GM23338 (cell line): ENCODE results near the gene RPLP1. TPM values are rescaled to one million over a fixed set of nuclear protein-coding genes. Genes with fewer than 3 reads are reported as not detected.

Source experiments
- ATAC-seq: fragments of 200-7000 bp; cut with Tn5 transposase; 3 replicates; pipeline ENCODE4 v1.9.1; 2020
- DNase-seq: peaks from one replicate; pipeline ENCODE4 v3.0.0-alpha.2; 2015; ENCODE audit warnings: low spot score
- H2AFZ ChIP-seq: fragments of 200-600 bp; sonication (generic); 2 replicates; pipeline ENCODE4 v1.8.0; 2016; ENCODE audit warnings: antibody characterized with exemption, mild to moderate bottlenecking, moderate library complexity
- H3F3A ChIP-seq: fragments of 200-600 bp; sonication (generic); replicated peaks from 2 replicates; pipeline ENCODE4 v1.8.0; 2017; ENCODE audit warnings: antibody characterized with exemption, mixed run types, low read depth
- H3K27ac ChIP-seq: fragments of 200-600 bp; sonication (generic); 2 replicates; pipeline ENCODE4 v1.6.1; 2016; ENCODE audit warnings: low read depth
- H3K27me3 ChIP-seq: fragments of 200-600 bp; sonication (generic); 2 replicates; pipeline ENCODE4 v1.8.0; 2016; ENCODE audit warnings: mild to moderate bottlenecking, mixed run types, moderate library complexity; ENCODE audit not compliant: insufficient read depth
- H3K36me3 ChIP-seq: fragments of 200-600 bp; sonication (generic); 2 replicates; pipeline ENCODE4 v1.8.0; 2016; ENCODE audit warnings: mild to moderate bottlenecking; ENCODE audit not compliant: insufficient read depth
- H3K4me1 ChIP-seq: fragments of 200-600 bp; sonication (generic); 2 replicates; pipeline ENCODE4 v1.8.0; 2016; ENCODE audit warnings: mild to moderate bottlenecking, moderate library complexity; ENCODE audit not compliant: insufficient read depth
- H3K4me2 ChIP-seq: fragments of 200-600 bp; sonication (generic); 2 replicates; pipeline ENCODE4 v1.7.1; 2017; ENCODE audit warnings: mixed run types
- H3K4me3 ChIP-seq: fragments of 200-600 bp; sonication (generic); 2 replicates; pipeline ENCODE4 v1.6.1; 2016; ENCODE audit warnings: mixed run types
- H3K79me2 ChIP-seq: fragments of 200-600 bp; sonication (generic); replicated peaks from 2 replicates; pipeline ENCODE4 v1.8.0; 2017; ENCODE audit warnings: mild to moderate bottlenecking; ENCODE audit not compliant: insufficient read depth
- H3K9me2 ChIP-seq: fragments of 200-600 bp; sonication (generic); 2 replicates; pipeline ENCODE4 v1.8.0; 2017; ENCODE audit not compliant: insufficient read depth
- H4K20me1 ChIP-seq: fragments of 200-600 bp; sonication (generic); replicated peaks from 2 replicates; pipeline ENCODE4 v1.8.0; 2017; ENCODE audit warnings: mild to moderate bottlenecking; ENCODE audit not compliant: insufficient read depth
- H3K27ac Mint-ChIP-seq: 2 replicates; pipeline ENCODE4 v1.8.0; 2020; ENCODE audit warnings: inconsistent platforms, mild to moderate bottlenecking, moderate library complexity, mixed read lengths
- H3K27me3 Mint-ChIP-seq: 3 replicates; pipeline ENCODE4 v1.8.0; 2022; ENCODE audit warnings: low read depth, mild to moderate bottlenecking, moderate library complexity, mixed read lengths, inconsistent platforms; ENCODE audit not compliant: insufficient read depth, poor library complexity
- H3K36me3 Mint-ChIP-seq: 3 replicates; pipeline ENCODE4 v1.8.0; 2021; ENCODE audit warnings: low read depth, mild to moderate bottlenecking, inconsistent platforms, moderate library complexity, mixed read lengths
- H3K4me1 Mint-ChIP-seq: 3 replicates; pipeline ENCODE4 v1.8.0; 2020; ENCODE audit warnings: mild to moderate bottlenecking, inconsistent platforms, mixed read lengths
- H3K4me3 Mint-ChIP-seq: 3 replicates; pipeline ENCODE4 v1.8.0; 2021; ENCODE audit warnings: moderate library complexity, mild to moderate bottlenecking, inconsistent platforms, mixed read lengths
- H3K9me3 Mint-ChIP-seq: 3 replicates; pipeline ENCODE4 v1.8.0; 2020; ENCODE audit warnings: moderate library complexity, mild to moderate bottlenecking, inconsistent platforms, mixed read lengths
- CREB1 ChIP-seq: fragments of 250-450 bp; sonication (Bioruptor Pico); IDR thresholded peaks from 2 replicates; pipeline ENCODE4 v1.5.0; 2020; ENCODE audit warnings: low read depth, mild to moderate bottlenecking, moderate library complexity
- CTCF ChIP-seq, 2 experiments: fragments of 200-600 bp in 1 of 2; sonication (generic) in 1 of 2; conservative IDR thresholded peaks; 2 replicates each; pipeline versions ENCODE4 v1.5.1 to v1.6.1; 2016 to 2017; ENCODE audit warnings: antibody characterized with exemption in 2 of 2, low read depth in 2 of 2, mild to moderate bottlenecking in 2 of 2, moderate library complexity in 1 of 2
- EZH2 ChIP-seq: fragments of 200-600 bp; sonication (generic); IDR thresholded peaks from one replicate; pipeline ENCODE4 v1.8.0; 2017; ENCODE audit warnings: antibody characterized with exemption, mild to moderate bottlenecking, low read depth; ENCODE audit not compliant: unreplicated experiment
- JUNB ChIP-seq: IDR thresholded peaks from one replicate; pipeline ENCODE4 v1.6.1; 2016; ENCODE audit warnings: antibody characterized with exemption; ENCODE audit not compliant: unreplicated experiment
- NANOG ChIP-seq: IDR thresholded peaks from 2 replicates; pipeline ENCODE4 v1.6.1; 2016; ENCODE audit warnings: antibody characterized with exemption, borderline replicate concordance
- POLR2AphosphoS5 ChIP-seq: IDR thresholded peaks from 2 replicates; pipeline ENCODE4 v1.6.1; 2016; ENCODE audit warnings: antibody characterized with exemption, low read depth
- STAT1 ChIP-seq: IDR thresholded peaks from one replicate; pipeline ENCODE4 v1.6.1; 2016; ENCODE audit warnings: antibody characterized with exemption; ENCODE audit not compliant: unreplicated experiment
- ZNF114 ChIP-seq: fragments of 250-450 bp; sonication (Bioruptor Pico); IDR thresholded peaks from 2 replicates; pipeline ENCODE4 v1.5.0; 2020; ENCODE audit warnings: mild to moderate bottlenecking, moderate library complexity
- ZNF331 ChIP-seq: fragments of 250-450 bp; sonication (Bioruptor Pico); IDR thresholded peaks from 2 replicates; pipeline ENCODE4 v1.5.0; 2020; ENCODE audit warnings: low read depth, mild to moderate bottlenecking, moderate library complexity
- polyA plus RNA-seq: library from polyadenylated mRNA; unstranded; fragments of >200 nt; fragmentation: Nextera tagmentation; extraction: Ambion mirVana; gene quantifications from 2 replicates; pipeline ENCODE4 v1.2.1, GENCODE V29; 2016
- total RNA-seq: library from RNA; depleted of rRNA; stranded (reverse); fragments of >200 nt; shearing (Covaris generic); gene quantifications from 2 replicates; pipeline ENCODE4 v1.2.3, GENCODE V29; 2014
- TF ChIP-seq, protein P1 (sequence below): IDR thresholded peaks from 2 replicates; pipeline ENCODE4 v1.6.1; 2016; ENCODE audit warnings: antibody characterized with exemption
- TF ChIP-seq, protein P2 (sequence below): IDR thresholded peaks from one replicate; pipeline ENCODE4 v1.6.1; 2018; ENCODE audit warnings: antibody characterized with exemption; ENCODE audit not compliant: unreplicated experiment
- TF ChIP-seq, protein P3 (sequence below): fragments of 250-450 bp; sonication (Bioruptor Pico); IDR thresholded peaks from 2 replicates; pipeline ENCODE4 v1.5.0; 2020; ENCODE audit warnings: mild to moderate bottlenecking, moderate library complexity

Gene RPLP1
- total and polyA plus RNA-seq, 2 experiments from 2014 or later, result 283 to 3,258 TPM

DNA sequence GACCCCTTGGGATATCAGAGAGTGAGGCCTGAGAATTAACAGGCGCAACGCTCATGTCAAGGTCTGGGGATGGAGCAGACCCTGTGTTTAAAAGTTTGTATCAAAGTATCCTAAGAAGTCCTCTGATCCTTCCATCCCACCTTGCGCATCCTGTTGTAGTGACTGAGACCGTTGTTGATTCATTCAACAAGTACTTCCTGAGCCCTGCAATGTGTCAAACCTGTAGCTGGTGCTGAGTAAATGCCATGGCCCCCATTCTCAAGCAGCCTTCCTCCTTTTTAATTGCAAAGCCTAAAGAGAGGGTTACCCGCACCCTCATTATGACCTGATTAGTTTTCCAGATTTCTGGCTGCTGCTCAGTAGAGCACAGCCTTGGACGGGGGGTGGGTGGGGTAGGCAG is 46.4 kb downstream of the RPLP1 start (continued):
- no peak for TF ChIP-seq ZNF331 (CRISPR knock-in tag)
- TF ChIP-seq, protein P1, sequence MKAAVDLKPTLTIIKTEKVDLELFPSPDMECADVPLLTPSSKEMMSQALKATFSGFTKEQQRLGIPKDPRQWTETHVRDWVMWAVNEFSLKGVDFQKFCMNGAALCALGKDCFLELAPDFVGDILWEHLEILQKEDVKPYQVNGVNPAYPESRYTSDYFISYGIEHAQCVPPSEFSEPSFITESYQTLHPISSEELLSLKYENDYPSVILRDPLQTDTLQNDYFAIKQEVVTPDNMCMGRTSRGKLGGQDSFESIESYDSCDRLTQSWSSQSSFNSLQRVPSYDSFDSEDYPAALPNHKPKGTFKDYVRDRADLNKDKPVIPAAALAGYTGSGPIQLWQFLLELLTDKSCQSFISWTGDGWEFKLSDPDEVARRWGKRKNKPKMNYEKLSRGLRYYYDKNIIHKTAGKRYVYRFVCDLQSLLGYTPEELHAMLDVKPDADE, result no peak
- TF ChIP-seq CTCF (conservative IDR thresholded peaks at IDR 0.05; ENCODE audit: low read depth in 2 of 2), result no peak
- no peak for TF ChIP-seq NANOG
- TF ChIP-seq CREB1, result no peak
- TF ChIP-seq POLR2AphosphoS5, result no peak
- TF ChIP-seq, protein P2, sequence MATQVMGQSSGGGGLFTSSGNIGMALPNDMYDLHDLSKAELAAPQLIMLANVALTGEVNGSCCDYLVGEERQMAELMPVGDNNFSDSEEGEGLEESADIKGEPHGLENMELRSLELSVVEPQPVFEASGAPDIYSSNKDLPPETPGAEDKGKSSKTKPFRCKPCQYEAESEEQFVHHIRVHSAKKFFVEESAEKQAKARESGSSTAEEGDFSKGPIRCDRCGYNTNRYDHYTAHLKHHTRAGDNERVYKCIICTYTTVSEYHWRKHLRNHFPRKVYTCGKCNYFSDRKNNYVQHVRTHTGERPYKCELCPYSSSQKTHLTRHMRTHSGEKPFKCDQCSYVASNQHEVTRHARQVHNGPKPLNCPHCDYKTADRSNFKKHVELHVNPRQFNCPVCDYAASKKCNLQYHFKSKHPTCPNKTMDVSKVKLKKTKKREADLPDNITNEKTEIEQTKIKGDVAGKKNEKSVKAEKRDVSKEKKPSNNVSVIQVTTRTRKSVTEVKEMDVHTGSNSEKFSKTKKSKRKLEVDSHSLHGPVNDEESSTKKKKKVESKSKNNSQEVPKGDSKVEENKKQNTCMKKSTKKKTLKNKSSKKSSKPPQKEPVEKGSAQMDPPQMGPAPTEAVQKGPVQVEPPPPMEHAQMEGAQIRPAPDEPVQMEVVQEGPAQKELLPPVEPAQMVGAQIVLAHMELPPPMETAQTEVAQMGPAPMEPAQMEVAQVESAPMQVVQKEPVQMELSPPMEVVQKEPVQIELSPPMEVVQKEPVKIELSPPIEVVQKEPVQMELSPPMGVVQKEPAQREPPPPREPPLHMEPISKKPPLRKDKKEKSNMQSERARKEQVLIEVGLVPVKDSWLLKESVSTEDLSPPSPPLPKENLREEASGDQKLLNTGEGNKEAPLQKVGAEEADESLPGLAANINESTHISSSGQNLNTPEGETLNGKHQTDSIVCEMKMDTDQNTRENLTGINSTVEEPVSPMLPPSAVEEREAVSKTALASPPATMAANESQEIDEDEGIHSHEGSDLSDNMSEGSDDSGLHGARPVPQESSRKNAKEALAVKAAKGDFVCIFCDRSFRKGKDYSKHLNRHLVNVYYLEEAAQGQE, result no peak
- TF ChIP-seq STAT1, result no peak
- TF ChIP-seq ZNF114 (CRISPR knock-in tag), result no peak
- TF ChIP-seq JUNB, result no peak
- no peak for TF ChIP-seq EZH2

- no peaks in the 10 kb centered on the region for H4K20me1 ChIP-seq
- Mint-ChIP-seq H3K4me3 (no peak overlapping the region), H3K4me1 (peaks cover 11% of the 10 kb centered on the region), H3K9me3 (no peaks in the 10 kb centered on the region), H3K27ac (no peak overlapping the region), H3K36me3 (no peaks in the 10 kb centered on the region), H3K27me3 (peaks cover 5% of the 10 kb centered on the region)
- no peaks in the 10 kb centered on the region for H3K27me3 ChIP-seq
- H3K79me2 ChIP-seq, result no peaks in the 10 kb centered on the region
- H3K9me2 ChIP-seq, result no peaks in the 10 kb centered on the region
- H3K4me3 ChIP-seq, result no peak overlapping the region
- DNase-seq (no peak), ATAC-seq (no peak; the same call in none of the 3 replicates)
- no peak overlapping the region for H3K27ac ChIP-seq
- no peaks in the 10 kb centered on the region for H3K36me3 ChIP-seq
- H2AFZ ChIP-seq, result peak overlapping the region; percentile 43; the same call in 1 of the 2 replicates
- H3F3A ChIP-seq, result no peaks in the 10 kb centered on the region
- H3K4me2 ChIP-seq, result no peak overlapping the region
- H3K4me1 ChIP-seq, result no peaks in the 10 kb centered on the region
- TF ChIP-seq, protein P3, sequence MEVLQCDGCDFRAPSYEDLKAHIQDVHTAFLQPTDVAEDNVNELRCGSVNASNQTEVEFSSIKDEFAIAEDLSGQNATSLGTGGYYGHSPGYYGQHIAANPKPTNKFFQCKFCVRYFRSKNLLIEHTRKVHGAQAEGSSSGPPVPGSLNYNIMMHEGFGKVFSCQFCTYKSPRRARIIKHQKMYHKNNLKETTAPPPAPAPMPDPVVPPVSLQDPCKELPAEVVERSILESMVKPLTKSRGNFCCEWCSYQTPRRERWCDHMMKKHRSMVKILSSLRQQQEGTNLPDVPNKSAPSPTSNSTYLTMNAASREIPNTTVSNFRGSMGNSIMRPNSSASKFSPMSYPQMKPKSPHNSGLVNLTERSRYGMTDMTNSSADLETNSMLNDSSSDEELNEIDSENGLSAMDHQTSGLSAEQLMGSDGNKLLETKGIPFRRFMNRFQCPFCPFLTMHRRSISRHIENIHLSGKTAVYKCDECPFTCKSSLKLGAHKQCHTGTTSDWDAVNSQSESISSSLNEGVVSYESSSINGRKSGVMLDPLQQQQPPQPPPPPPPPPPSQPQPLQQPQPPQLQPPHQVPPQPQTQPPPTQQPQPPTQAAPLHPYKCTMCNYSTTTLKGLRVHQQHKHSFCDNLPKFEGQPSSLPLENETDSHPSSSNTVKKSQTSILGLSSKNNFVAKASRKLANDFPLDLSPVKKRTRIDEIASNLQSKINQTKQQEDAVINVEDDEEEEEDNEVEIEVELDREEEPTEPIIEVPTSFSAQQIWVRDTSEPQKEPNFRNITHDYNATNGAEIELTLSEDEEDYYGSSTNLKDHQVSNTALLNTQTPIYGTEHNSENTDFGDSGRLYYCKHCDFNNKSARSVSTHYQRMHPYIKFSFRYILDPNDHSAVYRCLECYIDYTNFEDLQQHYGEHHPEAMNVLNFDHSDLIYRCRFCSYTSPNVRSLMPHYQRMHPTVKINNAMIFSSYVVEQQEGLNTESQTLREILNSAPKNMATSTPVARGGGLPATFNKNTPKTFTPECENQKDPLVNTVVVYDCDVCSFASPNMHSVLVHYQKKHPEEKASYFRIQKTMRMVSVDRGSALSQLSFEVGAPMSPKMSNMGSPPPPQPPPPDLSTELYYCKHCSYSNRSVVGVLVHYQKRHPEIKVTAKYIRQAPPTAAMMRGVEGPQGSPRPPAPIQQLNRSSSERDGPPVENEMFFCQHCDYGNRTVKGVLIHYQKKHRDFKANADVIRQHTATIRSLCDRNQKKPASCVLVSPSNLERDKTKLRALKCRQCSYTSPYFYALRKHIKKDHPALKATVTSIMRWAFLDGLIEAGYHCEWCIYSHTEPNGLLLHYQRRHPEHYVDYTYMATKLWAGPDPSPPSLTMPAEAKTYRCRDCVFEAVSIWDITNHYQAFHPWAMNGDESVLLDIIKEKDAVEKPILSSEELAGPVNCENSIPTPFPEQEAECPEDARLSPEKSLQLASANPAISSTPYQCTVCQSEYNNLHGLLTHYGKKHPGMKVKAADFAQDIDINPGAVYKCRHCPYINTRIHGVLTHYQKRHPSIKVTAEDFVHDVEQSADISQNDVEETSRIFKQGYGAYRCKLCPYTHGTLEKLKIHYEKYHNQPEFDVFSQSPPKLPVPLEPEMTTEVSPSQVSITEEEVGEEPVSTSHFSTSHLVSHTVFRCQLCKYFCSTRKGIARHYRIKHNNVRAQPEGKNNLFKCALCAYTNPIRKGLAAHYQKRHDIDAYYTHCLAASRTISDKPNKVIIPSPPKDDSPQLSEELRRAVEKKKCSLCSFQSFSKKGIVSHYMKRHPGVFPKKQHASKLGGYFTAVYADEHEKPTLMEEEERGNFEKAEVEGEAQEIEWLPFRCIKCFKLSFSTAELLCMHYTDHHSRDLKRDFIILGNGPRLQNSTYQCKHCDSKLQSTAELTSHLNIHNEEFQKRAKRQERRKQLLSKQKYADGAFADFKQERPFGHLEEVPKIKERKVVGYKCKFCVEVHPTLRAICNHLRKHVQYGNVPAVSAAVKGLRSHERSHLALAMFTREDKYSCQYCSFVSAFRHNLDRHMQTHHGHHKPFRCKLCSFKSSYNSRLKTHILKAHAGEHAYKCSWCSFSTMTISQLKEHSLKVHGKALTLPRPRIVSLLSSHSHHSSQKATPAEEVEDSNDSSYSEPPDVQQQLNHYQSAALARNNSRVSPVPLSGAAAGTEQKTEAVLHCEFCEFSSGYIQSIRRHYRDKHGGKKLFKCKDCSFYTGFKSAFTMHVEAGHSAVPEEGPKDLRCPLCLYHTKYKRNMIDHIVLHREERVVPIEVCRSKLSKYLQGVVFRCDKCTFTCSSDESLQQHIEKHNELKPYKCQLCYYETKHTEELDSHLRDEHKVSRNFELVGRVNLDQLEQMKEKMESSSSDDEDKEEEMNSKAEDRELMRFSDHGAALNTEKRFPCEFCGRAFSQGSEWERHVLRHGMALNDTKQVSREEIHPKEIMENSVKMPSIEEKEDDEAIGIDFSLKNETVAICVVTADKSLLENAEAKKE (CRISPR knock-in tag), result no peak
- no peak for TF ChIP-seq CREB1
- no peak for TF ChIP-seq ZNF331 (CRISPR knock-in tag)
- TF ChIP-seq ZNF114 (CRISPR knock-in tag), result no peak
- TF ChIP-seq NANOG, result no peak
Measured at GRCh38 chr15:69499521-69500211, 47.0 kb downstream of the RPLP1 start.
